Measurements from ENCODE around the gene TSPAN9. TPM values are rescaled to one million over a fixed set of nuclear protein-coding genes. Genes with fewer than 3 reads are reported as not detected.

The TSPAN9 gene
- total RNA-seq, 1 donor from 2014 or later: 109 TPM

- intact Hi-C loops (cut with DNase I): no loop called here
- no peak overlapping the region for H3K4me3 ChIP-seq
- H3K36me3 ChIP-seq: no peaks in the 10 kb centered on the region
- DNase-seq (ENCODE audit: low spot score in 2 of 2): no peak
- no peaks in the 10 kb centered on the region for H3K27me3 ChIP-seq
- no peaks in the 10 kb centered on the region for H3K9me3 ChIP-seq
- H3K4me1 ChIP-seq: peaks cover 6 to 35% of the 10 kb centered on the region in 2 donors
- no peak overlapping the region for H3K27ac ChIP-seq
- TF ChIP-seq CTCF (IDR thresholded peaks at IDR 0.05): no peak
These were observed 127.0 kb downstream of the TSPAN9 start for GRCh38 chr12:3204143-3204542.

DNA sequence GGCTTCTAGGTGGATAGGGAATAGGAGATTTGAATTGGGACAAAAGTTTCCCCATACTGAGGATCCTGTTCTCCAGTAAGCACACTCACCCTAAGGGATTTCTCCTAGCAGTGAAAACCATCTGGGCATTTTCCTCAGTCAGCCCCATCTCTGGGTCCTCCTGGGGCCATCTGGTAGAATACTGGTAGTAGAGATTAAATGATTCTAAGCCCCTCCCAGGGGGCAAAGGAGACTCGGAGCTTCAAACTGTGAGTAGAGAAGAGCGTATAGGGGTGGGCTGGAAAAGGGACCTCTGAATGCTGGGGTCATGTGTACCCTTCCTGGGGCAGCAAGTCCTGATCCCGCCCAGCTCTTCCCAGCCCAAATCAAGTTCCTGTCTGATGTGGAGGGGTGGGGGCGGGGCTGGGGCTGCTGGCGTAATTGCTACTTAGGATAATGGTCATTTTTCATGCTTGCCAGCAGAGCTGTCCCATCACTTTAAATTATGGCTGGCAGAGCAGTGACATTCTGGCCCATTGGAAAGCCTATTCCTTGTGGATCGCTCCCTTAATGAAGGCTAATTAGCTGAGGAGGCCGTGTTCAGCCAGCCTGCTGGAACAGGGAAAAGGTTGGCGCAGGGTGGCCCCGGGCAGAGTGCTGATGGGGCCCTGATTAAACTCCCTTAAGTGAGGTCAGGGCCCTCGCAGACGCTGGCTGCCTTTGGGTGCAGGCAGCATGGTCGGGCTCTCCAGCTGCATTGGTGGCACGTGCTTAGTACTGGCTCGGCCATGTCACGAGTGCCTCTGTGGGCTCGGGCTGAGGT lies 127.8 kb downstream of the TSPAN9 start:
- no peaks in the 10 kb centered on the region for H3K27me3 ChIP-seq
- TF ChIP-seq CTCF (IDR thresholded peaks at IDR 0.05): no peak
- no peaks in the 10 kb centered on the region for H3K9me3 ChIP-seq
- no peak overlapping the region for H3K27ac ChIP-seq
- no peaks in the 10 kb centered on the region for H3K36me3 ChIP-seq
- intact Hi-C loops (cut with DNase I): no loop called here
- DNase-seq (ENCODE audit: low spot score in 2 of 2): no peak
- H3K4me3 ChIP-seq: no peak overlapping the region
- H3K4me1 ChIP-seq: peaks cover 6 to 32% of the 10 kb centered on the region in 2 donors

- H3K4me1 ChIP-seq: peaks cover 6 to 32% of the 10 kb centered on the region in 2 donors
- H3K9me3 ChIP-seq: no peaks in the 10 kb centered on the region
- H3K4me3 ChIP-seq: no peak overlapping the region
- no peak for DNase-seq (ENCODE audit: low spot score in 2 of 2)
- H3K36me3 ChIP-seq: no peaks in the 10 kb centered on the region
- no peak for TF ChIP-seq CTCF (IDR thresholded peaks at IDR 0.05)
- intact Hi-C loops (cut with DNase I): no loop called here
- H3K27ac ChIP-seq: no peak overlapping the region
- H3K27me3 ChIP-seq: no peaks in the 10 kb centered on the region
These were observed 128.8 kb downstream of the TSPAN9 start for GRCh38 chr12:3205742-3206519.

DNA sequence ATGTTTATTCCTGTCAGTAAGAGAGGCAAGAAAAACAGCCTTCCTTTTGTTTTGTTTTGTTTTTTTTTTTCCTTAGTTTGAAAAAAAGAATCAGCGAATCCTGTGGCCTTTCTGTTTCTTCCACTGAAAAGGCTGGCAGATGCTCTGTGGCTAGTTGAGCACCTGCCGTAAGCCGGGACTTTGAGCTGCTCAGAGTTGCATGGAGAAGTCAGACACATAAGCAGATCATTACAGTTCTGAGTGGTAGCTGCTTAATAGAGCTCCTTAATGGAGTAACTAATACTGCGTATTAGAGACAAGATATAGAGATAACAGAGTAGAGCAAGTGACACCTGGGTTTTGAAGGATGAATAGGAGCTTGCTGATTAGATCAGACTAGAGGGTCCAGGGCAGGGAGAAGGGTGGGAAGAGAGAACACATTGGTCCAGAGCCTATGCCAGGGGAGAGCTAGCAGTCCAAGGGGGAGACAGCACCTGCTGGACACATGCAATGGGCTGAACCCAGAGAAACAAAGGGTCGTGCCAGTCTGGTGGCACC lies 129.4 kb downstream of the TSPAN9 start:
- peaks cover 6 to 27% of the 10 kb centered on the region in 2 donors for H3K4me1 ChIP-seq
- intact Hi-C loops (cut with DNase I): no loop called here
- no peak overlapping the region for H3K27ac ChIP-seq
- H3K9me3 ChIP-seq: no peaks in the 10 kb centered on the region
- no peaks in the 10 kb centered on the region for H3K36me3 ChIP-seq
- no peaks in the 10 kb centered on the region for H3K27me3 ChIP-seq
- no peak for DNase-seq (ENCODE audit: low spot score in 2 of 2)
- no peak for TF ChIP-seq CTCF (IDR thresholded peaks at IDR 0.05)
- H3K4me3 ChIP-seq: no peak overlapping the region

DNA sequence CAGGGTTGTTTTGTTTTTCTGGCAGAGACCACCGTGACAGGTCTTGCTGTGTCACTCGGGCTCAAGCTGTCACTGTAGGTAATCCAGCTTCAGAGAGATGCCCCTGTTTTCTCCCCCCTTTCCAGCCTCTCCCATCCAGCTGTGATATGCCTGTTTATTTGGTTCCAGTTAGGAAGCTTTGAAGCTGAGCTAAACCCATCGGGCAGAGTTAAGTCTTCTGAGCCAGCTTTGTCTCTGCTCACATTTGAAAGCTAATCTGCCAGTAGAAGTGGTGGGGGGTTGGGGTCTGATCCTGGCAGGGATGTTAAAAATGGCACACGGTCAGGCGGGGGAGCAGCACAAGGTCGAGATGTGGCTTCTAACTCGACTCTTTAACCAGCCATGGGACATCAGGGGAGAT lies 130.0 kb downstream of the TSPAN9 start:
- intact Hi-C loops (cut with DNase I): no loop called here
- no peaks in the 10 kb centered on the region for H3K9me3 ChIP-seq
- peaks cover 3 to 22% of the 10 kb centered on the region in 2 donors for H3K4me1 ChIP-seq
- no peaks in the 10 kb centered on the region for H3K36me3 ChIP-seq
- DNase-seq (ENCODE audit: low spot score in 2 of 2): no peak
- H3K4me3 ChIP-seq: no peak overlapping the region
- no peak for TF ChIP-seq CTCF (IDR thresholded peaks at IDR 0.05)
- H3K27ac ChIP-seq: no peak overlapping the region
- no peaks in the 10 kb centered on the region for H3K27me3 ChIP-seq

All from ascending aorta (tissue), 2 donors.